ENCODE measurements around the gene ZFAND3.

DNA sequence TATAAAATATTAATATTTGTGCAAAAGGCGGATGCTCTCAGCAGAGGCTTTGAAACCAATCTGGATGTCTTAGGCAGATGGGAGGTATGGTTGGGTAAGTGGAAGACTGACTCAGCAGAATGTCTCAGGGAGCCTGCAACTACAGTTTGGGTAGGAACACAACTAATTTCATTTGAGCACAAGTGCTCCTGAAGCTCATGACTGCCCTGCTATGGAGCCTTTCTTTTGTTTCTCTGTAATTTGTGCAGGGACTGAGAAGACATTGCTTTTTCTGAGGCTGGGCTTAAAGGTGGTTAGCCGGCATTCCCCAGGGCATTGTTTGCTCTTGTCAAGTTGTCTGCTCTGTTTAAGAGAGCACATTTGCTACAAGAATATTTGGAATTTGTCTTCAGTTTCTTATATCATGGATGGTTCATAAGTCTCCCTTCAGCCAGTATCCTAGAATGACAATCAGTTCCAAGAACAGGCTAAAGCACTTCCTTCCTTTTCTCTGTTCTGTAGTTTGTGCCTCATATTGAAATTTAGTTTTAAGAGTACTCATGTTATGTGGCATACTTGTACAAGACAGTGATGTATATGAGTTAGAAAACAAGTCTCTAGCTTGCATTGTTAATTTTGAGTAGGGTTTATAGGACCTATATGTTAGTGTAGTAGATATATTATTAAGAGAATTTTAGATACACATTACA, 208.3 kb downstream of the ZFAND3 start:
- TF ChIP-seq EZH2 (IDR thresholded peaks at IDR 0.05; ENCODE audit: borderline replicate concordance, insufficient read depth, low read depth, low read length, poor library complexity, severe bottlenecking) = no peak
- TF ChIP-seq, protein P1, sequence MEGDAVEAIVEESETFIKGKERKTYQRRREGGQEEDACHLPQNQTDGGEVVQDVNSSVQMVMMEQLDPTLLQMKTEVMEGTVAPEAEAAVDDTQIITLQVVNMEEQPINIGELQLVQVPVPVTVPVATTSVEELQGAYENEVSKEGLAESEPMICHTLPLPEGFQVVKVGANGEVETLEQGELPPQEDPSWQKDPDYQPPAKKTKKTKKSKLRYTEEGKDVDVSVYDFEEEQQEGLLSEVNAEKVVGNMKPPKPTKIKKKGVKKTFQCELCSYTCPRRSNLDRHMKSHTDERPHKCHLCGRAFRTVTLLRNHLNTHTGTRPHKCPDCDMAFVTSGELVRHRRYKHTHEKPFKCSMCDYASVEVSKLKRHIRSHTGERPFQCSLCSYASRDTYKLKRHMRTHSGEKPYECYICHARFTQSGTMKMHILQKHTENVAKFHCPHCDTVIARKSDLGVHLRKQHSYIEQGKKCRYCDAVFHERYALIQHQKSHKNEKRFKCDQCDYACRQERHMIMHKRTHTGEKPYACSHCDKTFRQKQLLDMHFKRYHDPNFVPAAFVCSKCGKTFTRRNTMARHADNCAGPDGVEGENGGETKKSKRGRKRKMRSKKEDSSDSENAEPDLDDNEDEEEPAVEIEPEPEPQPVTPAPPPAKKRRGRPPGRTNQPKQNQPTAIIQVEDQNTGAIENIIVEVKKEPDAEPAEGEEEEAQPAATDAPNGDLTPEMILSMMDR (IDR thresholded peaks at IDR 0.05) = no peak
